Right ventricle myocardium inferior (tissue), 1 donor: Measurements from ENCODE around the gene COL24A1. TPM values are rescaled to one million over a fixed set of nuclear protein-coding genes. Genes with fewer than 3 reads are reported as not detected.
"Not testable (repeated sequence)": the region's sequence is repeated elsewhere in the genome, so short reads cannot be mapped to it uniquely, and the experiment has no call there.

ENCODE experiments used
- ATAC-seq: fragments of 200-7000 bp; cut with Tn5 transposase; one replicate; pipeline ENCODE4 v1.9.1; 2020; ENCODE audit warnings: mild to moderate bottlenecking, moderate library complexity
- DNase-seq: peaks from one replicate; pipeline ENCODE4 v3.0.0; 2021; ENCODE audit errors: missing footprints
- intact Hi-C: fragments of 100-400 bp; cut with DNase I; formaldehyde crosslinking; loops from one replicate; pipeline ENCODE4 v1.11.0; 2022
- total RNA-seq: library from RNA; stranded (reverse); fragmentation: NEBNext Ultra II Directional; extraction: Animal tissue kit (Norgen Biotek cat#: 25700); gene quantifications from one replicate; pipeline ENCODE4 v1.2.1, GENCODE V29; 2021
- donor health status: DM: no; HTN: yes; CAD: no; lungs with severe emphysema.

COL24A1 gene
- total RNA-seq, 1 donor from 2014 or later = 1.6 TPM

GRCh38 chr1:85862456-85862855 is 294.1 kb downstream of the COL24A1 start:
- intact Hi-C loops = no loop called here
- ATAC-seq = no peak
- DNase-seq = no peak

GRCh38 chr1:85857991-85858390 is 298.6 kb downstream of the COL24A1 start:
- DNase-seq (no peak), ATAC-seq (no peak)
- intact Hi-C loops = no loop called here

- DNase-seq (no peak), ATAC-seq (no peak)
- intact Hi-C loops = no loop called here
These were observed 306.3 kb downstream of the COL24A1 start for GRCh38 chr1:85850238-85850637.

GRCh38 chr1:85849660-85850059 is 306.9 kb downstream of the COL24A1 start:
- DNase-seq (no peak), ATAC-seq (no peak)
- intact Hi-C loops = no loop called here

GRCh38 chr1:85847356-85847755 is 309.2 kb downstream of the COL24A1 start:
- intact Hi-C loops = no loop called here
- ATAC-seq = no peak
- no peak for DNase-seq

GRCh38 chr1:85846706-85847105 is 309.9 kb downstream of the COL24A1 start:
- no peak for ATAC-seq
- intact Hi-C loops = no loop called here
- DNase-seq = no peak

GRCh38 chr1:85839459-85839858 is 317.1 kb downstream of the COL24A1 start:
- DNase-seq = no peak
- intact Hi-C loops = no loop called here
- no peak for ATAC-seq

GRCh38 chr1:85838238-85838637 is 318.3 kb downstream of the COL24A1 start:
- intact Hi-C loops = no loop called here
- DNase-seq (no peak), ATAC-seq (no peak)

GRCh38 chr1:85836736-85837135 is 319.8 kb downstream of the COL24A1 start:
- intact Hi-C loops = no loop called here
- ATAC-seq (no peak), DNase-seq (no peak)

GRCh38 chr1:85833165-85833564 is 323.4 kb downstream of the COL24A1 start:
- ATAC-seq, DNase-seq, intact Hi-C loops: not testable (repeated sequence)

GRCh38 chr1:85830837-85831236 is 325.7 kb downstream of the COL24A1 start:
- DNase-seq (no peak), ATAC-seq (no peak)
- intact Hi-C loops = no loop called here

GRCh38 chr1:85824066-85824840 is 332.3 kb downstream of the COL24A1 start:
- intact Hi-C loops = no loop called here
- no peak for ATAC-seq

GRCh38 chr1:85822696-85823095 is 333.9 kb downstream of the COL24A1 start:
- DNase-seq (no peak), ATAC-seq (no peak)
- intact Hi-C loops = no loop called here

More at GRCh38 chr1:85824066-85824840, 332.3 kb downstream of the COL24A1 start:
- DNase-seq = no peak

GRCh38 chr1:85818371-85818770 is 338.2 kb downstream of the COL24A1 start:
- no peak for DNase-seq

GRCh38 chr1:85816606-85817005 is 340.0 kb downstream of the COL24A1 start:
- intact Hi-C loops = no loop called here
- DNase-seq (no peak), ATAC-seq (no peak)

More at GRCh38 chr1:85818371-85818770, 338.2 kb downstream of the COL24A1 start:
- ATAC-seq = no peak
- intact Hi-C loops = no loop called here

- DNase-seq (peak; percentile 34), ATAC-seq (peak; percentile 84)
- intact Hi-C loops = no loop called here
These were observed 340.7 kb downstream of the COL24A1 start for GRCh38 chr1:85815906-85816305.

GRCh38 chr1:85806236-85806965 is 350.2 kb downstream of the COL24A1 start:
- DNase-seq (no peak), ATAC-seq (no peak)
- intact Hi-C loops = no loop called here

- no peak for ATAC-seq
- intact Hi-C loops = no loop called here
- DNase-seq = no peak
These were observed 355.1 kb downstream of the COL24A1 start for GRCh38 chr1:85801520-85801919.

- intact Hi-C loops = no loop called here
- ATAC-seq (no peak), DNase-seq (no peak)
These were observed 356.8 kb downstream of the COL24A1 start for GRCh38 chr1:85799737-85800136.

- no peak for ATAC-seq
- DNase-seq = no peak
- intact Hi-C loops = no loop called here
These were observed 358.2 kb downstream of the COL24A1 start for GRCh38 chr1:85798419-85798818.
